NCI-H510A (cell line): Measurements from ENCODE around the gene PRADC1.

Source experiments
- DNase-seq: peaks from one replicate; lab custom pipeline; 2025; lab: John Stamatoyannopoulos, UW

Gene PRADC1

DNA sequence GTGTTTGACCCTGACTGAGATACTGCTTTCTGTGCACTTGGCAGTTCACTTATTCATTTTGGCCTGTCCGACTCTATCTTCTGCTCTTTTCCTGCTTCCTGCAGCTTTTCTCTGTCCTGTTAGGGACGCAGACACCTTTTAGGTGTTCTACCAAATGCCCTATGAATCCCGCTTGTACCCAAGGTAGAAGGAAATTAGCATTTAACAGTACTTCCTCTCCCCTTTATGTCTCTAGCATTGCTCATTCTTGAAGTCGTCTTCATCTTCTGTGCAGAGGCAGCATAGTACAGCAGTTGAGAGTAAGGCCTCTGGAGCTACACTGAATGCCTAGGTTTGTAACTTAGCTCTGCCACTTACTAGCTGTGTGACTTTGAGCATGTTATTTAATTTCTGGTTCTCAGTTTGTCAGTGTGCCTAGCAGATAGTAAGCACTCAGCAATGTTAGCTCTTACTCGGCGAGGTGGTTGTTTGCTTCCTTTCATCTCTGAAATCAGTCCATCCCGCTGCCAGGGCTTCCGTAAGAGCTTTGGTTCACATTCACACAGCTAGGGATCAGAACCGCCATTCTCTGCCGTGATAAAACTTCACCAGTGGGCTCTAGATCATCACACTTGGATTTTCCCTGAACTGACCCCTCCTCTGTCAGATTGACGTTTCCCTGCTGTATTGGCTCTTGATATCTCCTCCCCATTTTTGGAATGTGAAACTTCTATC is 2.4 kb upstream of the PRADC1 start:
- DNase-seq: no peak

GRCh38 chr2:73233932-73234832 is 1.1 kb upstream of the PRADC1 start, which contains the start of gene CCT7:
Gene CCT7 (plus strand): TSS chr2:73234308. CDS start chr2:73234379, 71 bp downstream.
- peak; percentile 85 for DNase-seq

DNA sequence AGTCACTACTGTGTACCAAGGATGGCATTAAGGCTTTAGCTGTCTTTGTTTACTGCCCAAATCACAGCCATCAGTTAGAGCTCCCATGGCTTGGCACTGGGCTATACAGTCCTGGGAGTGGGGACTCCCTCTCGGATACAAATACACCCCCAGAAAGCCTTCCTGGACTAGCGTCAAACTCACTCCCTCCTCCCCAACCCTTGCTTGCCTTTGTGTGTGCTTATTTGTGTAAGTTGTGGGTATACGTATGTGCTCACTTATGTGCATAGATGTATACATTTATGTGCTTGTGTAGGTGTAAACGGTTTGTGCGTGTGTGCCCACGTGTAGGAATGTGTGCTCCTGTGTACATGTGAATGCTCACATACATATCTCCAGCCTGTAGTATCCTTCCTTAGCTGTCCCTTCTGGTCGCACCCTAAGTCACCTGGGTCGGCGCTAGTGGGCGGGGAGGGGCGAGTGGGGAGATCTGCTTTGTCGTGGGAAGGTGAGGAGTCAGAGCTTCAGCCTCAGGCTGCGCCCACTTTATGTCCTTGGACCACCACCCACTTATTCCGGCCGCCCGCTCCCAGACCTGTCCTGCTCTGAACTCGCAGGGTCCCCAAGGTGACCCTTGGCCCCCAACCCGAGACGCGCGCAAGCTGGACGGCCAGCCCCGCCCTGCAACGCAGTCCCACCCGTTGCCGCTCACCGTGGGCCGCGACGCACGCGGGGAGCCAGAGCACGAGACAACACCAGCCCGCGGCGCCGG is 461 bp downstream of the PRADC1 start:
- DNase-seq: no peak

DNA sequence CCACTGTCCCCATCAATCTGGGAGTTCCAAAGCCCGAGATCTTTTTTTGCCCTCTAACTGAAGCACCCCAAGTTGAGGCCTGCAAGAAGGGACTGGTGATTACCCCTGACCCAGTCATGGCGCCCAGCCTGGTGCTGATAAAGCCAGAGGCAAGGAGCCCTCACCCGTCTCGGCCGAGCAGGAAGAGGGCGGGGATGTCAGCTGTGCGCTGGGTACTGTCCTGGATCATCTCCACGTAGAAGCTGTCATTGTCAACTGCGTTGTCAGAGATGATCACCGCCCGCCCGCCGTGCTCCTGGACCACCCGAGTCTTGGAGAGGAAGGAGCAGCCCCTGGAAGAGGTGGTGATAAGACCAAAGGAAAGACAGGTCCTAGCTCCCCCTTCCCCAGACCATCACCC is 4.4 kb downstream of the PRADC1 start:
- DNase-seq: no peak

GRCh38 chr2:73227086-73227485 is 6.0 kb downstream of the PRADC1 start:
- no peak for DNase-seq

GRCh38 chr2:73225513-73226360 is 7.3 kb downstream of the PRADC1 start:
- DNase-seq: no peak

- no peak for DNase-seq
Measured at GRCh38 chr2:73223821-73224220, 9.2 kb downstream of the PRADC1 start.

- DNase-seq: no peak
Measured at GRCh38 chr2:73218298-73218697, 14.7 kb downstream of the PRADC1 start.

- DNase-seq: no peak
Measured at GRCh38 chr2:73217826-73218225, 15.2 kb downstream of the PRADC1 start.

- no peak for DNase-seq
Measured at GRCh38 chr2:73217160-73217559, 15.9 kb downstream of the PRADC1 start.

DNA sequence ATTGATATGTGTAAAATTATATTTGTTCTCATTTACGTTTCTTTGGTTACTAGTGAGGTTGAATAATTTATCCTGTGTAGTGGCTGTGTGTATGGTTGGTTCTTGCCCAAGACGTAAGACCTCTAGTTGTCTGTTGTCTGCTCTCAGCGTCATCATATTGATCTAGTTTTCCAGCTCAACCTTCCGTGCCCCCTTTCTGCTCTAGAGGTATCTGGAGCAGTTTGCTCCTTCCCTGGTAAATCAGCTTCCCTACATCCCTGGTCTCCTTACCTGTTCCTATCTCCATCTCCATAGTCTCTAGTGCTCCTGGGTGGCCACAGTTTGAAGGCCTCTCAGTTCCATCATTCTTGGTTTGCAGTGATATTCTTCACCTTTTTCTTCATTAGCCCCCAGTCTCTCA is 17.8 kb downstream of the PRADC1 start:
- DNase-seq: no peak

DNA sequence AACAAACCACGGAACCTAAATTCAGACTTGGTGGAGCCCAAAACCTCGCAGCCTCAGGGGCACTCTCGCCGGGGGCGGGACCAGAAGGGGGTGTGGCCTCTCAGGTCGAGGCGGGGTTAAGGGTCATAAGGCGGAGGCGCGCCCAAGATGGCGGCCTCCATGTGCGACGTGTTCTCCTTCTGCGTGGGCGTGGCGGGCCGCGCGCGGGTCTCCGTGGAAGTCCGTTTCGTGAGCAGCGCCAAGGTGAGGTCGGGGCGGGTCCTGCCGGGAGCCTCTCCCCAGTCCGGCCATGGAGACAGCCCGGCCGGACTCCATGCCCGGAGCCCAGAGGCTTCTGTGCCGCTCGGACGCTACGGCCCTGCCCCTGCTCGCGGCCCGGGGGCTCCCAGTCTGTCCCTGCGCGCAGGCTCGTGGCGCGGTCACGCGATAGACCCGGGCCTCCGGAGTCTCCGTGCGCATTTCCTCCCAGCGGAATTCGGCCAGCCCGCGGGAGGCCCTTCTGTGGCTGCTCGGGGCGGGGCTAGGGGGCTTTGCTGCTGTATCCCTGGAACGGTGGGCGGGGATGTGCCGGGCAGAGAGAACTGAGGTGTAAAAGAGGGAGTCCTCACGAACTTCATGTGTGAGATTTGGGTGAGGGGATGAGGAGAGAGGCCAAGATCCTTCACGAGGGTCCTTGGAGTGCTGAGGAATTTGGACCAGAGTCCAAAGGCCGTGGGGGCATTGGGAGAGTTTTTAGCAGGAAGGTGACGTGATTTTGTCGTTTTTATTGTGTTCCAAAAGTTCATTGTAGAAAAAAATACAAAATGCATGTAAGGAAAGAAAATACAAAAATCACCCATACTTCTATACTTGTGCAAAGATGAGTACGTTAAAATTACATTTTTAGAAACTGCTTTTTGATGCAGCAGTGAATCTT is 18.7 kb downstream of the PRADC1 start, which contains the start of gene SMYD5:
TSS of gene SMYD5 (plus strand) at position 126 of the 916 bp plus-strand sequence. CDS start at position 148, 22 bp downstream.
- DNase-seq: peak; percentile 60

DNA sequence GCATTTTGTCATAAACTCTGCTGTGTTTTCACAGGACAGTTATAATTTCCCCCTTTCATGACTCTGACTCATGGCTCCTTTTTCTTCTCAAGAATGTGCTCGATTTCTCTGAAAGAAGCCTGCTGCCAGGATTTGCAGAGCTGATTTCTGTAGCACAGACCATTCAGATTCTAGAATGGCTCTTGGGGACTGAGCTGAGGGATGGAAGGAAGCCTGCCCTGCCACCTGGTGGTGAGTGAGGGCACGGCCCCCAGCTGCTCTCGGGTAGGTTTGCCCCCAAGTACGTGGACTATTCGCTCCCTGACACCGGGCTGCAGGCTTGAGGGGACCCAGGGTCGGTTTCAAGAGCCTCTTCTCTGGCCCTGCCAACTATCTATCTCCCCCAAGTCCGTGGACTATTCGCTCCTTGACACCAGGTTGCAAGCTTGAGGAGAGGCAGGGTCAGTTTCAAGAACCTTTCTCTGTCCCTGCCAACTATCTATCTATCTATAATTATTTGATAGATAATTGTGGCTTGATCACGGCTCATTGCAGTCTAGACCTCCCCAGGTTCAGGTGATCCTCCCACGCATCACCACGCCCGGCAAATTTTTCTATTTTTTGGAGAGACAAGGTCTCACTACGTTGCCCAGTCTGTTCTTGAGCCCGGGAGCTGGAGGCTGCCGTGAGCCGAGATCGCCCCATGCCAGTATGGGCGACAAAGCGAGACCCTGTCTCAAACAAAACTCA is 20.4 kb downstream of the PRADC1 start:
- DNase-seq: peak; percentile 43

- DNase-seq: no peak
Measured at GRCh38 chr2:73212098-73212447, 21.0 kb downstream of the PRADC1 start.

GRCh38 chr2:73210696-73211095 is 22.3 kb downstream of the PRADC1 start:
- no peak for DNase-seq

GRCh38 chr2:73210019-73210418 is 23.0 kb downstream of the PRADC1 start:
- no peak for DNase-seq

DNA sequence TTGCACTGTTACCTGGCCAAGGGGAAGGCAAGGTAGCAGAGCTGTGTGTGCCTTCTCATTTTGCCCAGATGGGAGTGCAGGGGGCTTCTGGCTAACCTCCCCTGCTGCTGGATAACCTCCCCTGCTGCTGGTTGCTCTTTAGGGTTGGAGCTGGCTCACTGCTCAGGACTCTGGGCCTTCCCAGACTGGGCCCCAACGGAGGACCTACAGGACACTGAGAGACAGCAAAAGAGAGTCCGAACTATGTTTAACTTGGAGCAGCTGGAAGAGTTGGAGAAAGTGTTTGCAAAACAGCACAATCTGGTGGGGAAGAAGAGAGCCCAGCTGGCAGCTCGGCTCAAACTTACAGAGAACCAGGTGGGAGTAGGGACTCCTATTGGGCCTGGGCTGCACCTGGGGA is 24.8 kb downstream of the PRADC1 start:
- no peak for DNase-seq

DNA sequence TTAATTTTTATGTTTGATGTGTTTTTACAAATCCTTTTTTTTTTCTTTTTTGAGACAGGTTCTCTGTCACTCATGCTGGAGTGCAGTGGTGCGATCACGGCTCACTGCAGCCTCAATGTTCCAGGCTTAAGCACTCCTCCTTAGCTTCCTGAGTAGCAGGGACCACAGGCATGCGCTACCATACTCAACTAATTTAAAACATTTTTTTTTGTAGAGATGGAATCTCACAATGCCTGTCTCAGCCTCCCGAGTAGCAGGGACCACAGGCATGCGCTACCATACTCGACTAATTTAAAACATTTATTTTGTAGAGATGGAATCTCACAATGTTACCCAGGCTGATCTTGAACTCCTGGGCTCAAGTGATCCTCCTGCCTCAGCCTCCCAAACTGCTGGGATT is 27.4 kb downstream of the PRADC1 start:
- no peak for DNase-seq

GRCh38 chr2:73203055-73203681 is 29.9 kb downstream of the PRADC1 start:
- no peak for DNase-seq
